ENCODE results near the gene LSS.
A peak's percentile ranks its signal among the peaks of the same experiment; 100 is the strongest.
"Not testable (repeated sequence)": the region's sequence is repeated elsewhere in the genome, so short reads cannot be mapped to it uniquely, and the experiment has no call there.

LSS gene

DNA sequence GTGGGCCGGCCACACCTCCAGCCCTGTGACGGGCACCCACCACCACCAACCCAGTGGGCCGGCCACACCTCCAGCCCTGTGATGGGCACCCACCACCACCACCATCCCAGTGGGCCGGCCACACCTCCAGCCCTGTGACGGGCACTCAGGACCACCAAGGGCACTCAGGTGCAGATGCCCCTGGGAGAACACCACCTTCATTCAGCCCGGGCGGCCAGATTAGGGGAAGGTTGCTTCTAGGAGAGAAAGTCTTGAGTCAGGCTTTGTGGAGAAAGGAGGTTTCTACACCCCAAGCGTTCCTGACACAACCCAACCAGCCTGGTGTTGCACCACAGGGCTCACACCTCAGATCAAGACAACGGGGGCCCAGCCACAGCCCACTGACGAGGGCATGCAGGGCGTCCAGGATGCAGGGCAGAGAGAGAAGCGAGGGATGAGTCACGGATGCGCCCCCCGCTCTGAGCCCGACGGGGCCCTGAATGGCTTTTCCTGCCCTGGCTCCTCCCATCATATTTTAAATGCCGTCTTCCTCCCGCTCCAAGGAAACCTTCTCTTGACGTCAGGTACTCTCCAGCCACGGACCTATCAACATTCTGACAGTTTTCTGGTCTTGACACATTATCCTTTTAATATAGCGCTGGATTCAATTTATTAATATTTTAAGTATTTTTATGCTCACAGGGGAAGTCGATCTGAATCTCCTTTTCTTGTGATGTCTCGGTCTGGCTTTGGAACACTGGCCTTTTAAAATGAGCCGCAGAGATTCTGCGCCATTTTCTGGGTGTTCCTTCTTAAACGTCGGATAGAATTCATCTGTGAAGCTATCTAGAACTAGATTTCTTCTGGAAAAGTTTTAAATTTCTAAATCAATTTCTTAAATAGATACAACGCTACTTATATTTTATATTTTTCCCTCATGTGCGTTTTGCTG is 43.7 kb downstream of the LSS start:
- peak; percentile 38 to 79 for DNase-seq

DNA sequence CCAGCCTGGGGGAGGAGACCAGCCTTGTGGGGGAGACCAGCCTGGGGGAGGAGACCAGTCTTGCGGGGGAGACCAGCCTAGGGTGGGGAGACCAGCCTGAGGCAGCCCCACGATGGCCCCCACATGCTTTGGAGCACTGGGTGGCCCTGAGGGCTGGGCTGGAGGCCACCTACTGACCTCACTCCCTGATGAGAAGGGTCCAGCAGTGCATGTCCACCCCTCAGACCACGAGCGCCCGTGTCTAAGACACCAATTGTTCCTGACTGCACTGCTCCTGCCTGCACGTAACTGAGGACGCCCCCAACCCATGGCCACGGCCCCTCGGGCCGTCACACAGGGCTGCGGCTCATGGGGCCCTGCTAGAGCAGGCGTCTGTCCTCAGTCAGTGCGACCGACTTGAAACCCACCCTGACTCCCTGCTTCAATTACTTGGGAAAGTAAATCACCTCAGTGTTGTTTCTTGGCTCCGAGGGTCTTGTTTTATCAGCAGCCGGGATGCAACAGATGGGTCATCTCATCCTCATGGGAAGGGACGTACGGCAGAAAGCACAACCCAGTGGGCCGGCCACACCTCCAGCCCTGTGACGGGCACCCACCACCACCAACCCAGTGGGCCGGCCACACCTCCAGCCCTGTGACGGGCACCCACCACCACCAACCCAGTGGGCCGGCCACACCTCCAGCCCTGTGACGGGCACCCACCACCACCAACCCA is 44.5 kb downstream of the LSS start, which contains the start of gene SPATC1L:
Gene SPATC1L, minus strand, starts transcription at position 550 of the 715 bp plus-strand sequence. CDS start 1,643 bp downstream, outside the sequence.
- no peak for DNase-seq

DNA sequence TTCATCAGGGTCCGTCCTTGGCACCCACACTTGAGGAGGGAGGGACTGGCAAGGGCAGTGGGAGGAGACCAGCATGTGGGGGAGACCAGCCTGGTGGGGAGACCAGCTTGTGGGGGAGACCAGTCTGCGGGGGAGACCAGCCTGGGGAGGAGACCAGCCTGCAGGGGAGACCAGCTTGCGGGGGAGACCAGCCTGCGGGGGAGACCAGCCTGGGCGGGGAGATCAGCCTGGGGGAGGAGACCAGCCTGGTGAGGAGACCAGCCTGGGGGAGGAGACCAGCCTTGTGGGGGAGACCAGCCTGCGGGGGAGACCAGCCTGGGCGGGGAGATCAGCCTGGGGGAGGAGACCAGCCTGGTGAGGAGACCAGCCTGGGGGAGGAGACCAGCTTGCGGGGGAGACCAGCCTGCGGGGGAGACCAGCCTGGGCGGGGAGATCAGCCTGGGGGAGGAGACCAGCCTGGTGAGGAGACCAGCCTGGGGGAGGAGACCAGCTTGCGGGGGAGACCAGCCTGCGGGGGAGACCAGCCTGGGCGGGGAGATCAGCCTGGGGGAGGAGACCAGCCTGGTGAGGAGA is 45.2 kb downstream of the LSS start:
- DNase-seq = not testable (repeated sequence)

DNA sequence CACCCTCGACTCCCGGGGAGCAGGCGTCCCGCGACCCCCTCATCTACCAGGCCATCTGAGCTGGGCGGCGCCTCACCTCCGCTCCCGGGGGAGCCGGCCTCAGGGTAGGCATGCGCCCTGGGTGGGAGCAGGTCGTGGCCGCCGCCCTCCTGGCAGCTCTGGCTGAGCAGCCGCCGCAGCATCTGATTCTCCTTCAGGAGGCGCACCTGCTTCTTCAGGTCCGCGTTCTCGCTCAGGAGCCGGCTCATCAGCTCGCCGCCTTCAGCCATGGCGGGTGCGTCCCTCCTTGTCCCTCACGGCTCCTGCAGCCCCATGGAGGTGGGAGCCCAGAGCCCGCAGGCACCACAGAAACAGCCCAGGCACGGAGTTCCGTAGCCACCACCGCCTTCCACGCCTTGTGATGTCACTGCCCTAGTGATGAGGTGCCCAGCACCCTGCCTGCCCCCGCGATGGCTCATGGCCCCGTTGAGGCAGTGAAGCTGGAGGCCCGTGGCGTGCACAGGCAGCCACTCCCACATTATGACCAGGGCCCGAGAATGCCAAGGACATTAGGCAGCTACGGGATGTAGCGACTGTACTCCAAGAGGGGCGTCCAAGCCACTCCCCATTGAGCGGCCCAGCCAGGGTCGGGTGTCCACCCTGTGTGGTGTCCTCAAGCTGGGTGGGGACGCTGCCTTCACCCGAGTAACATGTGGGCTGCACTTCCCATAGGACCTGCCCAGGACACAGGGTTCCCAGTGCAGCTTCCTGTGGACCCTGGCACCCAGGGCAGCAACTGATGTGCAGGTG is 45.8 kb downstream of the LSS start:
- DNase-seq = no peak

DNA sequence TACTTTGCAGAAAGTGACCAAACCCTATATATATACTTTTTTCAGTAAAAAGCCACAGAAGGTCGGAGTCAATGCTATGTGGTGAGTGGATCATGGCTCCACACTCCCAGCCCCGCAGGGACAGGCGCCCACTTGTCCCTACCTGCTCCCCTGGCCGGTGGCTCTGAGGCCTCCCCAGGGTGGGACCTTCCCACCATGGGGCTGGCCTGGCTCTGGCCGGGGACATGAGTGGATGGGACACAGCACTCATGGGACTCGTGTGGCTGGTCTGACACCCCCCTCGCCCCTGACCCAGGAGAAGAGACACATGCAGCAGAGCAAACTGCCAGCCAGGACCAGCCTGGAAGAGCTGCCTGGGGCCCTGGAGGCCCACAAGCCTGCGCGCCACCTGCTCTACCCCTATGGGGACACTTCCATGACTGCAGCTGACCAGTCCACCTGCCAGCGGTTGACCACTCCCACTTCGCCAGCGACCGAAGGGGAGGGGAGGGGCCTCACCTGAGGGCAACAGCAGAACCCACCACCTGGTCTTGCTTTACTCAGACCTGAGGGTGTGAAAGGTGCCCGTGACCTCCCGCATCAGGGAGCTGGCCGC is 46.5 kb downstream of the LSS start:
- no peak for DNase-seq

DNA sequence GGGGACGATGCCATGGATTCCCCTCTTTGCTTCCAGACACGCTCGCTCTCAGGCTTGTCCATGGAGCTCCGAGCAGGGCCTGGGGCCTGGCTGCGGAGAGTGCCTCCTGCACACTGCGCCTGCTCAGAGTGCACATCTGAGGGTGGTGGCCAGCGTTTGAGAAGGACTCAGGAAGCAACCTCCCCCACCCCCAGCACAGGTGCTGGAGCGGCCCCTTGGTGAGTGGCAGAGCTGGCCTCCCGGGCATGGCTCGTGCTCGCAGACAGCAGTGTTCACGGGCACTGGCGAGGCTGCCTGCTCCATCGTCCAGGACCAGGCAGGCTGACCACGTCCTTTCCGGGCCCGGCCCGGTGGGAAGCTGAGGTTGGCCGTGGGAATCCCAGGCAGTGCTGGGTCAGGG is 47.1 kb downstream of the LSS start:
- no peak for DNase-seq

DNA sequence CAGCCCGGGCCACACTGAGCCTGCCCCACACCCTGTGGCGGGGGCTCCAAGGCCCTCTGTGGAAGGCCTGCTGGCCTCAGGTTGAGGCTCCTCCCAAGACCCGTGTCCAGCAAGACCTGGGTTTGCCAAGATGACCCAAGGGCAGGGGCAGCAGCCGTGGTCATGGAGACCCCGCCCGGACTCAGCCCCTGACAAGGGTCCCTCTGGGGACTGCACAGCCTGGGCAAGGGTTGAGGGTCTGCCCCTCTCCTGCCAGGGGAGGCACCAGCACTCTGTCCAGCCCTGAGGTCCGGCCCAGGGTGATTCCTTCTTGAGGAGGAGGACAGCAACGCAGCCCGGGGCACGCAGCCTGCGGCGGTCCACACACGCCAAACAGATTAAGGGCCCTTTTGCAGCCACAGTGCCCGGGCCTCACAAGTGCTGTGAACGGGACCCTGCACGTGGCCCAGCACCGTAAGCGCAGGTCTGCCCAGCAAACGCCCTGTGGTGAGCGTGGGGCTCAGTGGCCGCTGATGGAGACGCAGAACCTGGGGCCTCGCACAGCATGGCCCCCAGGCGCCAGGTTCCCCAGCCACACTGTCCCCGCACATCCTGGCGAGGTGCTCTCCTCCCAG is 47.7 kb downstream of the LSS start:
- DNase-seq = no peak

DNA sequence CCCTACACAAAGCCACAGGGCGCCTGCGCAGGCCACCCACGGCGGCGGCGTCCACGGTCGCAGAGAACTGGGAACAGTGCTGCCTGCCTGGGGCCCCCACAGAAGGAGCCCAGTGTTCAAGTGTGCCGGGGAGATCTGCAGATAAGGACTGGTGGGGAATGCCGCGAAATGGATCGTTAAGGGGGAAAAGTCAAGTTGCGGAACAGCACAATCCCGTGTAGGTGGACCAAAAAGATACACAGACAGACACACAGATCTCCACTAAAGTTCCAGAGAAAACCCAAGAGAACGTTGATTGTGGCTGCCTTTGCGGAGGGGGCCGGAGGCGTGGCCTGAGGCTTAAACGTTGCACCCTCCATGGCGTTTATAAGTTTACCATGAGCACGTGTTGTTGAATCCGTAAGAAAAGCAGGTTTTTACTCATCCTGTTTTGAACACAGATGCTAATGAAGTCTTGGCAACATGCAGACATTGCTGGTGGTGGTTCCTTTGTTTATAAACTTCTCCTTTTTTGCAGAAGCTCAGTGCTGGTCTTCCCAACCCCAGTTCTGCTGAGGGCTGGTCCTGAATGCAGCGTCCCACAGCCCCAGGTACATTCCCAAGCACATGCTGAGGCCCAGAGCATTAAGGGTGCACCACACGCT is 48.4 kb downstream of the LSS start:
- no peak for DNase-seq

DNA sequence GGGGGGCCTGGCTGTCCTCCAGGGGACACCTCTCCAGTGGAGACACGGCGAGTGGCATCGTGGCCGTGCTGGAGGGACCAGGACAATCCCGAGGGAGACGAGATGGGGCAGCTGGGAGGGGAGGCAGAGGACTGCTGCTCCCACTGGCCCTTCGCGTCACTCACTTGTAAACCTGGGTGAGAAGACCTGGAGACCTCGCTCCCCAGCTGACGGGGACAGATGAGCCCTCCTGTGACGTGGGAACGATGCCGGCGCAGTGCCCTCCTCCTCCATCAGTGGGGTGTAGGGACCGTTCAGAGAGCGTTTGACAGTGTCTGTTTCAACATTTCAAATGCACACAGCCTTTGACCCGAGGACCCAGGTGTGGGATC is 48.9 kb downstream of the LSS start:
- no peak for DNase-seq

DNA sequence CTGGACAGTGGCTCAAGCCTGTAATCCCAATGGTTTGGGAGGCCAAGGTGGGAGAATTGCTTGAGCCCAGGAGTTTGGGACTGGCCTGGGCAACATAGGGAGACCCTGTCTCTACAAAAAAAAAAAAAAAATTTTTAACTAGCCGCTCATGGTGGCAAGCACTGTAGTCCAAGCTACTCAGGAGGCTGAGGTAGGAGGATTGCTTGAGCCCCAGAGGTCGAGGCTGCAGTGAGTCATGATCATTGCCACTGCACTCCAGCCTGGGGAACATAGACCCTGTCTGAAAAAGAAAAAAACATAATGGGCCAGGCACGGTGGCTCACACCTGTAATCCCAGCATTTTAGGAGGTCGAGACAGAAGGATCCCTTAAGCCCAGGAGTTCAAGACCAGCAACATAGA is 49.6 kb downstream of the LSS start:
- no peak for DNase-seq

DNA sequence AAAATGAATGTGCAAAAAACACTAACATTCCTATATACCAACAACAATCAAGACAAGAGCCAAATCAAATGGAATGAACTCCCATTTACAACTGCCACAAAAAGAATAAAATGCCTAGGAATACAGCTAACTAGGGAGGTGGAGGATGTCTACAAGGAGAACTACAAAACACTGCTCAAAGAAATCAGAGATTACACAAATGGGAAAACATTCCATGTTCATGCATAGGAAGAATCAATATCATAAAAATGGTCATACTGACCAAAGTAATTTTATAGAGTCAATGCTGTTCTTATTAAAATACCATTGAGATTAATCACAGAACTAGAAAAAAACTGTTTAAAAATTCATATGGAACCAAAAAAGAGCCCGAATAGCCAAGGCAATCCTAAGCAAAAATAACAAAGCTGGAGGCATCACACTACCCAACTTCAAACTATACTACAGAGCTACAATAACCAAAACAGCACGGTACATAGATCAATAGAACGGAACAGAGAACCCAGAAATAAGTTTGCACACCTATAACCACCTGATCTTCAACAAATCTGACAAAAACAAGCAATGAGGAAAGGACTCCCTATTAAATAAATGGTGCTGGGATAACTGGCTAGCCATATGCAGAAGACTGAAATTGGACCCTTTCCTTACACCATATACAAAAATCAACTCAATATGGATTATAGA is 52.0 kb downstream of the LSS start:
- DNase-seq = not testable (repeated sequence)

DNA sequence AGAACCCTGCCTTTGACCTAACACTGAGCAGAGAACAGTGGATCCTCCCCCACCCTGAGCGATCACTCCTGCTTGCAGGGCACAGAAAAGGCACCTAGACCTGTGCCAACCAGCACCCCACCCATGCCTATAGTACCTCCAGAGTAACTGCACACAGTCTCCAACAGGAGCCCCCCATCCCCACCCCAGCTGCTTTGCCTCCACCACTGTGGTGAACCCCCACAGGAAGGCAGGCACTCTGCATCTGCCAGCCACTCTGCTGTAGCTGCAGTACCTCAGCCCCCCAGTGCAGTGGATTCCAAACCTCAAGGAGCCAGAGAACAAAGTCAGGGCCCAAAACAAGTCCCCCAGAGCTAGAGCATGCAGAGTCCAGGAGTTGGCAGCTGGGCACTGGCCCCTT is 55.0 kb downstream of the LSS start:
- DNase-seq = no peak

DNA sequence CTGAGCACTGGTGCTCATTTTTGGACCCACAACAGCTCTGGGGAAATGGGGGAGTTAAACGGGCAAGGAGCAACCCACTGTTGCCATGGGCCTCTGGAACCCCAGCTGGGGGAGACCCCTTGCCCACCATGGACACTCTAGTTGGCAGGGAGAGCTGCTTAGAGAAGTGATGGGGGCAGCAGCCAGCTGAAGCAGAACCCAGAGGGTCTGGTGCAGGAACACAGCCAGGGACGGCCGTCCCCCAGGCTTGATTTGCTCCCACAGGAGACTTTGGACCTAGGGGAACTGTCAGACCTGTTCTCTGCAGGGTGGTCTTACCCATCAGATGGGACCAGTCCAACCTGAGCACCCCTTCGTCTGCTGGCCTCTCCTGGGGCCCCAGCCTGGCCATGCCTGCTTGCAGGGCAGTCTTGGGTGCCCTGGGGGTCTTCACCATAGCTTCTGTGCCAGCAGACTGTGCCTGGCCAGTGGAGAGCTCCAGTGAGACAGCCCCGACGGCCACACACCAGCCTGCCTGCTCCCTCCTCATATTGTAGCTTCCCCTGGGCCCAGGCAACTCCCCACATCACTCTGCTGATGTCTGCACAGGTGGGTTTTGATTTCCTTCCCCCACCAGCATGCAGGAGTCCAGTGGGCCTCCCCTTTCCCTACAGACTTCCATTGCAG is 55.6 kb downstream of the LSS start:
- no peak for DNase-seq

DNA sequence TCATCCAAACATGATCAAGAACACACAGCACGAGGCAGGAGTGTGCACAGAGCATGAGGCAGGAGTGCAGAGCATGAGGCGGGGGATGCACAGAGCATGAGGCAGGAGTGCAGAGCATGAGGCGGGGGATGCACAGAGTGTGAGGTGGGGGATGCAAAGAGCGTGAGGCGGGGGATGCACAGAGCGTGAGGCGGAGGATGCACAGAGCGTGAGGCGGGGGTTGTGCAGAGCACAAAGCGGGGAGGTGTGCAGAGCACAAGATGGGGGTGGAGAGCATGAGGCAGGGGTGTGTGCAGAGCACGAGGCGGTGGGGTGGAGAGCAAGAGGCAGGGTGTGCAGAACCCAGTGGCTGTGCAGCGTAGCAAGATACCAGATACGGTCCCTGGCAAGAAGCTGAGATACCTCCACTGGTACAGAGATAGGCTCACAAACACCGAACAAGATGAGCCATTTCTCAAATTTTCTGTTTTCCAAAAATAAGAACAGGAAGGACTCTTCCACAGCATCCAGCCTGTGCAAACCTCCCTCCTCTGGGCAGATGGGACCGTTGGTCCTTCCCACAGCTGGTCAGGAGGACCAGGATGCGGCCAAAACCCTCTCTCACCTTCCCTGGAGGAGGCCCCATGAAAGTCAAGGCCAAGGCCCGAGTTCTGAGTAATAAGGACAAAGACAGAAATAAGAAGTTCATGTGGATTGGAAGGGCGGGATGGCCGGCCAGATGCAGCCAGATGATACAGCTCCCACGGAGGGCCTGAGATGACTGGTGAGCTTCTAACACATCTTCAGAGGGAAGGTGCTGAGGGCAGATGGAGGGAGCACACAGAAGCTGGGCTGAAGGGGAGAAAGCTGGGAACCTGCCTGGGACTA is 56.3 kb downstream of the LSS start:
- no peak for DNase-seq

DNA sequence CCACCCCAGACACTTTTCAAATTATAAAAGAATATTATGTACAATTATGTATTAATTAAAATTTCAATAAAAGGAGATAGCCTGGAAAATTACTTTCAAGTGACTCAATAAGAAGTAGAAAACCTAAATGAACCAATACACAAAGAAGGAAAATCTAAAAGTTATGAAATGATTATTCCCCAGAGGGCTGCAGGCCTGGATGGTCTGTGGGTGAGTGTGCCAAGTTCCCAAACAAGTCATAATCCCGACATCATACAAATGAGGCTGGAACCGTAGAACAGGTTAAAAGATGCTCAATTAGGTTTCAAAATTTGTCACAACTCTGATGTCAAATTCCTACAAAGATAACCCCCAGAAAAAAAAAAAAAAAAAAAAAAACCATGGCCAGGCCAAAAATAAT is 57.0 kb downstream of the LSS start:
- no peak for DNase-seq

DNA sequence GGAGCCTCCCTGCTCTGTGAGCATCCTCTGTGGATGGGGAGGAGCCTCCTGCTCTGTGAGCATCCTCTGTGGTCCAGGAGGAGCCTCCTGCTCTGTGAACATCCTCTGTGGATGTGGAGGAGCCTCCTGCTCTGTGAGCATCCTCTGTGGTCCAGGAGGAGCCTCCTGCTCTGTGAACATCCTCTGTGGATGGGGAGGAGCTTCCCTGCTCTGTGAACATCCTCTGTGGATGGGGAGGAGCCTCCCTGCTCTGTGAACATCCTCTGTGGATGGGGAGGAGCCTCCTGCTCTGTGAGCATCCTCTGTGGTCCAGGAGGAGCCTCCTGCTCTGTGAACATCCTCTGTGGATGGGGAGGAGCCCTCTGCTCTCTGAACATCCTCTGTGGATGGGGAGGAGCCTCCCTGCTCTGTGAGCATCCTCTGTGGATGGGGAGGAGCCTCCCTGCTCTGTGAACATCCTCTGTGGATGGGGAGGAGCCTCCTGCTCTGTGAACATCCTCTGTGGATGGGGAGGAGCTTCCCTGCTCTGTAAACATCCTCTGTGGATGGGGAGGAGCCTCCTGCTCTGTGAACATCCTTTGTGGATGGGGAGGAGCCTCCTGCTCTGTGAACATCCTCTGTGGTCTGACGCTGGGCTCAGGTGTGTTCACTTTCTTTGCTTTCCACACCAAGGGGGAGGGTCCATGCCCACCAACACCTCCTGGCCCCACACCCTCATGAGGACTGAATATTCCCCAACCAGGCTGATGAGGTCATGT is 58.0 kb downstream of the LSS start:
- DNase-seq = not testable (repeated sequence)

DNA sequence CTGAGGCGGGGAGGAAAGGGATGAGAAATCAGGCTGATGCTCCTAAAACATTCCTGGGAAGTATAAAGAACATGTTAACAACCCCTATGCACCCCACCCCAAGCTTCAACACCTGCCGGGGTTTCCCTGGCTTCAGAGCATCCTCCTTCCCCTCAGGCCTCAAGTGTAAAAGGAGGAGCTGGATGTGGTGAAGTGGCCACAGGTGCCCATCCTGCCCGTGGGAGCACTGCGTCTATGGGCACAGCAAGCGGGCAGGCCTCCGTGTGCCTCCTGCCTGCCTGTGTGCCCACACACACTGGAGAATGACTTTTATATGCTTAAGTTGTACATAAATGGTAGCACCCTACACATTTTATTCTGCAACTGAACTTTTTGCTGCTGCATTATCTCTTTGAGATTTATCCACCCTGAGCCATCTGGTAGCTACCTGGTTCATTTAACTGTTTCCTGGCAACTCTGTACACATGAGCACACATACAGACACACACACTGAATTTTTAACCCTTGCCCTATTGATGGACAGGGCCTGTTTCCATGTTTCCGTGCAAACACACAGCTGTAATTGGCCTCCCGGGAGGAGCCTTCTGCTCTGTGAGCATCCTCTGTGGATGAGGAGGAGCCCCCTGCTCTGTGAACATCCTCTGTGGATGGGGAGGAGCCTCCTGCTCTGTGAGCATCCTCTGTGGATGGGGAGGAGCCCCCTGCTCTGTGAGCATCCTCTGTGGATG is 59.8 kb downstream of the LSS start:
- DNase-seq = no peak

DNA sequence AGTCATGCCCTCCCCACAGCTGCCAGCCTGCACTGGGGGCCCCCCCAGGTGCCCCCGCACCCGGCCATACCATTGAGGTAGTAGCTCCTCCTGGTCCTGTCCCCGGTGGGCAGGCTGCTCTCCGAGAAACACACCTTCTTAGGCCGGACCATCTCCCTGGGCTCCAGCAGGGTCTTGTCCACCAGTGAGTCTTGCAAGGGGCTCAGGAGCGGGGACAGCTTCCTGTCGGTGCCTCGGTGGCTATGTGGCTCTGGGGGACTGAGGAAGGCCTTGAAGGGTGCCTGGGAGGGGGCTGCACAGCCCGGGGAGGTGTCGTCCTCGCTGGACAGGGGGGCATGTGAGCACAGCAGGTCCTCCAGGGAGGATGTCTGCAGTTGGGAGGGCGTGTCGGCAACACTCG is 60.3 kb downstream of the LSS start:
- no peak for DNase-seq

All from NCI-H187 (cell line).